GM12864 (cell line): ENCODE measurements around the gene CPXM1.

Source experiments
- DNase-seq: peaks from one replicate; pipeline ENCODE4 v3.0.0-alpha.2; 2011; ENCODE audit warnings: low read depth
- H3K4me3 ChIP-seq: 2 replicates; pipeline ENCODE4 v1.5.1; 2011; ENCODE audit warnings: mild to moderate bottlenecking, low read depth, low read length, control low read depth
- CTCF ChIP-seq: IDR thresholded peaks from 2 replicates; pipeline ENCODE4 v1.5.1; 2011; ENCODE audit warnings: low read depth, mild to moderate bottlenecking, moderate library complexity, low read length, control low read depth, inconsistent platforms; ENCODE audit errors: missing control alignments

CPXM1 gene

GRCh38 chr20:2800521-2801285 lies at the start of gene CPXM1:
Gene CPXM1, minus strand, starts transcription at chr20:2800627. Its CDS starts 55 bp downstream, at chr20:2800572.
- peak within 1 kb of the TSS; percentile 43 for H3K4me3 ChIP-seq
- TF ChIP-seq CTCF = no peak
- DNase-seq = no peak

GRCh38 chr20:2849529-2849928 lies 49.1 kb upstream of the CPXM1 start:
- H3K4me3 ChIP-seq = no peak overlapping the region
- DNase-seq = no peak
- TF ChIP-seq CTCF = no peak

GRCh38 chr20:2847802-2848201 lies 47.4 kb upstream of the CPXM1 start:
- no peak overlapping the region for H3K4me3 ChIP-seq
- no peak for DNase-seq
- no peak for TF ChIP-seq CTCF

GRCh38 chr20:2846698-2847097 lies 46.3 kb upstream of the CPXM1 start:
- no peak for DNase-seq
- TF ChIP-seq CTCF = no peak
- no peak overlapping the region for H3K4me3 ChIP-seq

GRCh38 chr20:2845607-2846006 lies 45.2 kb upstream of the CPXM1 start:
- no peak for TF ChIP-seq CTCF
- DNase-seq = no peak

GRCh38 chr20:2840967-2841531 lies 40.6 kb upstream of the CPXM1 start:
- no peak for TF ChIP-seq CTCF
- no peak for DNase-seq
- peak overlapping the region; percentile 73 for H3K4me3 ChIP-seq

More at GRCh38 chr20:2845607-2846006, 45.2 kb upstream of the CPXM1 start:
- H3K4me3 ChIP-seq = no peak overlapping the region
